HepG2 (cell line): Measurements from ENCODE around the gene DNAJB11. TPM values are rescaled to one million over a fixed set of nuclear protein-coding genes. Genes with fewer than 3 reads are reported as not detected.

Experiments used
- ATAC-seq: fragments of 200-7000 bp; cut with Tn5 transposase; 3 replicates; pipeline ENCODE4 v1.9.1; 2020; ENCODE audit warnings: mild to moderate bottlenecking, moderate library complexity
- BruUV-seq: library from RNA; stranded (reverse); fragments of 400-500 nt; replicated peaks from 2 replicates; lab custom pipeline; 2021; lab: Mats Ljungman, UMichigan
- CTCF ChIA-PET: fragments of 300-600 bp; formaldehyde crosslinking; extraction: SDS; loops from one replicate; lab custom pipeline; 2021; ENCODE audit warnings: low total read pairs, inconsistent platforms, low intra/inter-chr PET ratio; lab: Yijun Ruan, JAX
- POLR2A ChIA-PET: fragments of 350-600 bp; sonication (Branson Sonifier 250); formaldehyde crosslinking; loops from one replicate; lab custom pipeline; 2020; ENCODE audit warnings: antibody characterized with exemption, inconsistent platforms; lab: Yijun Ruan, JAX
- DNase-seq: peaks from one replicate; pipeline ENCODE4 v3.0.0-alpha.2; 2015; ENCODE audit warnings: low spot score
- FAIRE-seq: peaks from 3 replicates; lab custom pipeline; 2011; peaks lifted over from hg19 to GRCh38; lab: Jason Lieb, UNC
- H2AFZ ChIP-seq: one replicate; pipeline ENCODE4 v1.6.1; 2011; ENCODE audit warnings: low read length, inconsistent platforms
- H3K27ac ChIP-seq: fragments of 300-600 bp; 3 replicates; pipeline ENCODE4 v1.8.0; 2011; ENCODE audit warnings: mixed run types, mild to moderate bottlenecking, mixed read lengths, low read length, inconsistent platforms; ENCODE audit not compliant: insufficient read depth; ENCODE audit errors: extremely low read length
- H3K27me3 ChIP-seq, 2 experiments: fragments of 200-600 bp in 1 of 2; 2 replicates in 1 of 2; 3 replicates in 1 of 2; pipeline versions ENCODE4 v1.6.0 to v1.8.0; 2011; ENCODE audit warnings: low read length in 2 of 2, mild to moderate bottlenecking in 2 of 2, moderate library complexity in 2 of 2, inconsistent platforms in 1 of 2; ENCODE audit not compliant: insufficient read depth in 2 of 2, control insufficient read depth in 1 of 2
- H3K36me3 ChIP-seq, 2 experiments: fragments of 200-600 bp in 1 of 2; replicated peaks in 1 of 2; 2 replicates in 1 of 2; 3 replicates in 1 of 2; pipeline versions ENCODE4 v1.5.1 to v1.8.0; 2011; ENCODE audit warnings: low read length in 2 of 2, inconsistent platforms in 1 of 2; ENCODE audit not compliant: insufficient read depth in 2 of 2, control insufficient read depth in 1 of 2
- H3K4me1 ChIP-seq: 2 replicates; pipeline ENCODE4 v1.5.1; 2012; ENCODE audit warnings: low read length, inconsistent platforms; ENCODE audit not compliant: insufficient read depth
- H3K4me2 ChIP-seq: 2 replicates; pipeline ENCODE4 v1.6.0; 2011; ENCODE audit warnings: low read depth, low read length, inconsistent platforms
- H3K4me3 ChIP-seq, 3 experiments: fragments of 200-600 bp in 1 of 3; sonication (generic), shearing (Covaris generic) in 1 of 3; replicated peaks in 1 of 3; 2 replicates each; pipeline ENCODE4 v1.5.1; 2011 to 2016; ENCODE audit warnings: low read length in 3 of 3, inconsistent platforms in 2 of 3, low read depth in 2 of 3, mild to moderate bottlenecking in 2 of 3, control low read depth in 1 of 3, mixed read lengths in 1 of 3; ENCODE audit not compliant: insufficient read depth in 1 of 3
- H3K79me2 ChIP-seq: one replicate; pipeline ENCODE4 v1.6.1; 2011; ENCODE audit warnings: low read length, inconsistent platforms; ENCODE audit not compliant: insufficient read depth
- H3K9ac ChIP-seq: 2 replicates; pipeline ENCODE4 v1.6.0; 2011; ENCODE audit warnings: mild to moderate bottlenecking, low read depth, low read length, inconsistent platforms; ENCODE audit not compliant: insufficient read depth
- H3K9me3 ChIP-seq: 2 replicates; pipeline ENCODE4 v1.5.1; 2012; ENCODE audit warnings: mild to moderate bottlenecking, low read length
- H4K20me1 ChIP-seq: 2 replicates; pipeline ENCODE4 v1.6.0; 2011; ENCODE audit warnings: inconsistent platforms, mild to moderate bottlenecking, low read length, moderate library complexity; ENCODE audit not compliant: insufficient read depth
- CBX1 ChIP-seq: IDR thresholded peaks from one replicate; pipeline ENCODE4 v1.6.1; 2016; ENCODE audit warnings: antibody characterized with exemption, low read depth
- CCDC6 ChIP-seq: sonication (generic); formaldehyde crosslinking; IDR thresholded peaks from 2 replicates; pipeline ENCODE4 v1.8.1; 2022; ENCODE audit warnings: mild to moderate bottlenecking, missing genetic modification reagents, moderate library complexity
- CREM ChIP-seq, 2 experiments: sonication (generic) in 1 of 2; formaldehyde crosslinking in 1 of 2; IDR thresholded peaks; 2 replicates each; pipeline versions ENCODE4 v1.4.0 to v1.6.1; 2016 to 2020; ENCODE audit warnings: antibody characterized with exemption in 1 of 2, mild to moderate bottlenecking in 1 of 2, missing genetic modification reagents in 1 of 2
- E2F5 ChIP-seq: sonication (generic); formaldehyde crosslinking; conservative IDR thresholded peaks from 2 replicates; pipeline ENCODE4 v1.4.0; 2020; ENCODE audit warnings: missing genetic modification reagents
- GABPA ChIP-seq, 2 experiments: IDR thresholded peaks; 2 replicates each; pipeline ENCODE4 v1.6.1; 2011 to 2016; ENCODE audit warnings: low read depth in 2 of 2, low read length in 1 of 2, missing biosample characterization in 1 of 2, missing genetic modification characterization in 1 of 2
- GATAD2A ChIP-seq: IDR thresholded peaks from 2 replicates; pipeline ENCODE4 v1.6.1; 2016
- TCF7 ChIP-seq: sonication (generic); IDR thresholded peaks from 2 replicates; pipeline ENCODE4 v1.6.1; 2016; ENCODE audit warnings: antibody characterized with exemption, low read depth
- THAP8 ChIP-seq: sonication (generic); formaldehyde crosslinking; IDR thresholded peaks from 2 replicates; pipeline ENCODE4 v1.5.1; 2020; ENCODE audit warnings: missing genetic modification reagents, mild to moderate bottlenecking, borderline replicate concordance
- TRIM22 ChIP-seq: fragments of 450-650 bp; IDR thresholded peaks from 2 replicates; pipeline ENCODE4 v1.6.1; 2017
- ZBTB20 ChIP-seq: sonication (generic); formaldehyde crosslinking; IDR thresholded peaks from 2 replicates; pipeline ENCODE4 v1.8.1; 2023; ENCODE audit warnings: missing genetic modification reagents, low read depth, mild to moderate bottlenecking, borderline replicate concordance
- ZFP36 ChIP-seq: fragments of 150-350 bp; IDR thresholded peaks from 2 replicates; pipeline ENCODE4 v1.6.1; 2018; ENCODE audit warnings: borderline replicate concordance, low read length, low read depth; ENCODE audit not compliant: partially characterized antibody
- in situ Hi-C: cut with HindIII; loops from 2 replicates; pipeline ENCODE4 v1.10.0; 2017; ENCODE audit warnings: low pct_unique_long_range_greater_than_20kb; ENCODE audit not compliant: extremely low pct_ligation_motif_present
- intact Hi-C: fragments of 100-400 bp; cut with micrococcal nuclease; formaldehyde crosslinking; loops from one replicate; pipeline ENCODE4 v1.10.0; 2022; ENCODE audit not compliant: unreplicated experiment
- polyA plus RNA-seq, 8 experiments: library from polyadenylated mRNA; depleted of rRNA in 3 of 8; stranded (reverse) in 7 of 8; unstranded in 1 of 8; fragments of >200 nt; fragmentation: Illumina TruSeq in 4 of 8; extraction: Trizol in 4 of 8; gene quantifications; 2 replicates each; pipeline versions ENCODE4 v1.2.1 to v1.2.3, GENCODE V29; 2011 to 2016; ENCODE audit warnings: low read depth in 4 of 8, missing spikeins in 1 of 8, mixed read lengths in 1 of 8; ENCODE audit not compliant: insufficient read depth in 1 of 8
- total RNA-seq, 5 experiments: library from RNA; depleted of rRNA; stranded (reverse); fragments of >200 nt; fragmentation: Illumina TruSeq; extraction: Trizol; gene quantifications; 2 replicates each; pipeline ENCODE4 v1.2.3, GENCODE V29; 2016; ENCODE audit warnings: low read depth in 1 of 5
- TF ChIP-seq, protein P1 (sequence below): sonication (generic); formaldehyde crosslinking; IDR thresholded peaks from 2 replicates; pipeline ENCODE4 v1.4.0; 2020; ENCODE audit warnings: mild to moderate bottlenecking, missing genetic modification reagents
- TF ChIP-seq, protein P2 (sequence below): sonication (generic); formaldehyde crosslinking; IDR thresholded peaks from 2 replicates; pipeline ENCODE4 v1.4.0; 2020; ENCODE audit warnings: mild to moderate bottlenecking, missing genetic modification reagents, borderline replicate concordance
- TF ChIP-seq, protein P3 (sequence below): sonication (generic); formaldehyde crosslinking; IDR thresholded peaks from 2 replicates; pipeline ENCODE4 v1.5.1; 2020; ENCODE audit warnings: missing genetic modification reagents, mild to moderate bottlenecking, borderline replicate concordance

DNAJB11 gene
- total and polyA plus RNA-seq, 2 of the 13 experiments (the other 11 are each of a cell fraction or from before 2014, with no cell fraction given) = 41.0 to 132 TPM

- CTCF ChIA-PET = no interaction called here
- no peak overlapping the region for H3K27ac ChIP-seq
- BruUV-seq = no TSS peak
- no peak for TF ChIP-seq CREM (IDR thresholded peaks at IDR 0.05)
- no peak for TF ChIP-seq CREM (CRISPR knock-in tag; IDR thresholded peaks at IDR 0.05)
- no peak for TF ChIP-seq TRIM22
- TF ChIP-seq TCF7 = no peak
- no peak for TF ChIP-seq ZBTB20 (CRISPR knock-in tag)
- TF ChIP-seq CBX1 = no peak
- TF ChIP-seq ZFP36 = no peak
- TF ChIP-seq, protein P1, sequence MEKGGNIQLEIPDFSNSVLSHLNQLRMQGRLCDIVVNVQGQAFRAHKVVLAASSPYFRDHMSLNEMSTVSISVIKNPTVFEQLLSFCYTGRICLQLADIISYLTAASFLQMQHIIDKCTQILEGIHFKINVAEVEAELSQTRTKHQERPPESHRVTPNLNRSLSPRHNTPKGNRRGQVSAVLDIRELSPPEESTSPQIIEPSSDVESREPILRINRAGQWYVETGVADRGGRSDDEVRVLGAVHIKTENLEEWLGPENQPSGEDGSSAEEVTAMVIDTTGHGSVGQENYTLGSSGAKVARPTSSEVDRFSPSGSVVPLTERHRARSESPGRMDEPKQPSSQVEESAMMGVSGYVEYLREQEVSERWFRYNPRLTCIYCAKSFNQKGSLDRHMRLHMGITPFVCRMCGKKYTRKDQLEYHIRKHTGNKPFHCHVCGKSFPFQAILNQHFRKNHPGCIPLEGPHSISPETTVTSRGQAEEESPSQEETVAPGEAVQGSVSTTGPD = no peak
- TF ChIP-seq, protein P2, sequence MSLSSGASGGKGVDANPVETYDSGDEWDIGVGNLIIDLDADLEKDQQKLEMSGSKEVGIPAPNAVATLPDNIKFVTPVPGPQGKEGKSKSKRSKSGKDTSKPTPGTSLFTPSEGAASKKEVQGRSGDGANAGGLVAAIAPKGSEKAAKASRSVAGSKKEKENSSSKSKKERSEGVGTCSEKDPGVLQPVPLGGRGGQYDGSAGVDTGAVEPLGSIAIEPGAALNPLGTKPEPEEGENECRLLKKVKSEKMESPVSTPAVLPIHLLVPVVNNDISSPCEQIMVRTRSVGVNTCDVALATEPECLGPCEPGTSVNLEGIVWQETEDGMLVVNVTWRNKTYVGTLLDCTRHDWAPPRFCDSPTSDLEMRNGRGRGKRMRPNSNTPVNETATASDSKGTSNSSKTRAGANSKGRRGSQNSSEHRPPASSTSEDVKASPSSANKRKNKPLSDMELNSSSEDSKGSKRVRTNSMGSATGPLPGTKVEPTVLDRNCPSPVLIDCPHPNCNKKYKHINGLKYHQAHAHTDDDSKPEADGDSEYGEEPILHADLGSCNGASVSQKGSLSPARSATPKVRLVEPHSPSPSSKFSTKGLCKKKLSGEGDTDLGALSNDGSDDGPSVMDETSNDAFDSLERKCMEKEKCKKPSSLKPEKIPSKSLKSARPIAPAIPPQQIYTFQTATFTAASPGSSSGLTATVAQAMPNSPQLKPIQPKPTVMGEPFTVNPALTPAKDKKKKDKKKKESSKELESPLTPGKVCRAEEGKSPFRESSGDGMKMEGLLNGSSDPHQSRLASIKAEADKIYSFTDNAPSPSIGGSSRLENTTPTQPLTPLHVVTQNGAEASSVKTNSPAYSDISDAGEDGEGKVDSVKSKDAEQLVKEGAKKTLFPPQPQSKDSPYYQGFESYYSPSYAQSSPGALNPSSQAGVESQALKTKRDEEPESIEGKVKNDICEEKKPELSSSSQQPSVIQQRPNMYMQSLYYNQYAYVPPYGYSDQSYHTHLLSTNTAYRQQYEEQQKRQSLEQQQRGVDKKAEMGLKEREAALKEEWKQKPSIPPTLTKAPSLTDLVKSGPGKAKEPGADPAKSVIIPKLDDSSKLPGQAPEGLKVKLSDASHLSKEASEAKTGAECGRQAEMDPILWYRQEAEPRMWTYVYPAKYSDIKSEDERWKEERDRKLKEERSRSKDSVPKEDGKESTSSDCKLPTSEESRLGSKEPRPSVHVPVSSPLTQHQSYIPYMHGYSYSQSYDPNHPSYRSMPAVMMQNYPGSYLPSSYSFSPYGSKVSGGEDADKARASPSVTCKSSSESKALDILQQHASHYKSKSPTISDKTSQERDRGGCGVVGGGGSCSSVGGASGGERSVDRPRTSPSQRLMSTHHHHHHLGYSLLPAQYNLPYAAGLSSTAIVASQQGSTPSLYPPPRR (CRISPR knock-in tag) = no peak
- TF ChIP-seq, protein P3, sequence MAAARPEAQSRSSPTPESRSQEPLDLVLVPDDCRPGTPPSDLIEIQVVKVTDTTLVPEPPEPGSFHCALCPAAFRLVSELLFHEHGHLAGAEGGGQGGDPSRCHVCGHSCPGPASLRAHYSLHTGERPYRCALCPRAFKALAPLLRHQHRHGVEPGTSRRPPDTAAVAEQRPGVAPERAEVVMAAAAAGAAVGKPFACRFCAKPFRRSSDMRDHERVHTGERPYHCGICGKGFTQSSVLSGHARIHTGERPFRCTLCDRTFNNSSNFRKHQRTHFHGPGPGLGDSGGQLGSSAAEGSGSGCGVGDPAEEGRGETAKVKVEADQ (CRISPR knock-in tag) = no peak
- TF ChIP-seq CCDC6 = no peak
- TF ChIP-seq GABPA (IDR thresholded peaks at IDR 0.05; ENCODE audit: low read depth, low read length) = no peak
- no peak for TF ChIP-seq GABPA (CRISPR knock-in tag; IDR thresholded peaks at IDR 0.05; ENCODE audit: low read depth)
- no peak for TF ChIP-seq THAP8 (CRISPR knock-in tag)
- TF ChIP-seq E2F5 (CRISPR knock-in tag) = no peak
- TF ChIP-seq GATAD2A (CRISPR knock-in tag) = no peak
Measured at GRCh38 chr3:186564586-186564985, 5.9 kb upstream of the DNAJB11 start.

More at GRCh38 chr3:186564586-186564985, 5.9 kb upstream of the DNAJB11 start:
- FAIRE-seq (no peak), ATAC-seq (no peak), DNase-seq (no peak)
- Histone ChIP-seq H3K4me3 (no peak overlapping the region), H3K9me3 (no peaks in the 10 kb centered on the region), H3K36me3 (peaks cover 0 to 20% of the 10 kb centered on the region in 2 experiments; a peak in 2 of 5 replicates), H3K4me1 (peaks cover 35% of the 10 kb centered on the region), H3K79me2 (peaks cover 21% of the 10 kb centered on the region), H4K20me1 (no peaks in the 10 kb centered on the region; the same call in 1 of the 2 replicates), H3K9ac (no peak overlapping the region), H3K4me2 (no peak overlapping the region), H3K27me3 (no peaks in the 10 kb centered on the region; a peak in 1 of 5 replicates), H2AFZ (no peak overlapping the region)
- intact Hi-C loops = no loop called here
- POLR2A ChIA-PET = no interaction called here
- in situ Hi-C loops = no loop called here
